ENCODE data around the gene ZNF518A. TPM values are rescaled to one million over a fixed set of nuclear protein-coding genes. Genes with fewer than 3 reads are reported as not detected.
A peak's percentile ranks its signal among the peaks of the same experiment; 100 is the strongest.

The ZNF518A gene
- polyA plus RNA-seq, 1 experiment: 2.6 TPM

DNA sequence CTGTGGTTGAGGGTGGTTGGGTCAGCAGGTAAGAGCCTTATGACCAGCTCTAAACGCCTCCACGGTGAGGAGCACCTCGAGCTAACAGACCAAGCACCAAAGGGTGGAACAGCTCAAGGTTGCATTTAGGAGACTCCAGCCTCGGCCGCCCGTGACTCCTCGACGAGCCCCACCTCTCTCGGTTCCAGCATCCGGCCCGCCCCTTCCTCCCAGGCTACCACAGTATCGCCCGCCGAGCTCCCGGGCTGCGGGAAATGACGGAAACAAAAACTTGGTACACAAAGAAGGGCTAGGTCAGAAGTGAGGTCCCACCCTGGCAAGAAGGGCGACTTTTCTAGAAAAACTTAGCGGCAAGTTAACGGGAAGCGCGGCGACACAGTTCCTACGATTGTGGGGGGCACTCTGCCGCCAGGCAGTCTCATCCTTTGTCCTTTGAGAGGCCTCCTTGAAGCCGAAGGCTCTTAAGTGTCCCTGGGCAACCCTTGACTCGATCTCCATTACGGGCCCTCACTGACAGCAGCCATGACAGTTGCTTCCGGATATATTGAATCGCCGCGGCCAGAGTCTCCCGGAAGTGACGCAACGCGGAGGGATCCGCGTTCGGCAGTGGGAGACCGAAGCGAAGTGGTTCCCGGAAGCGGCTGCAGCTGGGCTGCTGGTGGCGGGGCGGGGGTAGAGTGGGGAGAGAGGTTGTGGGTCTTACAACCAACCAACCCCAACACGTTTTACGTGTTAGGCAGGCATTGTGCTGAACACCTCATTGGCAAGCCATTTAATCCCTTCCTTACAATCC lies 40.2 kb upstream of the ZNF518A start:
- ChIA-PET CTCF (interaction anchor here (0.9 kb wide), 2 partner anchors 23 to 139 kb away, joined by 3 read pairs; no protein-coding TSS in a partner anchor), POLR2A (no interaction called here)
- H3K27me3 ChIP-seq (ENCODE audit: control insufficient read depth, insufficient read depth, low read length): peaks cover 4% of the 10 kb centered on the region; the same call in 1 of the 2 replicates
- DNase-seq (ENCODE audit: low read depth): peak; percentile 56
- no peaks in the 10 kb centered on the region for H3K36me3 ChIP-seq (ENCODE audit: control insufficient read depth, insufficient read depth, low read length)
- H3K4me3 ChIP-seq (ENCODE audit: low read depth, low read length): peak overlapping the region; percentile 82
- TF ChIP-seq, protein P1, sequence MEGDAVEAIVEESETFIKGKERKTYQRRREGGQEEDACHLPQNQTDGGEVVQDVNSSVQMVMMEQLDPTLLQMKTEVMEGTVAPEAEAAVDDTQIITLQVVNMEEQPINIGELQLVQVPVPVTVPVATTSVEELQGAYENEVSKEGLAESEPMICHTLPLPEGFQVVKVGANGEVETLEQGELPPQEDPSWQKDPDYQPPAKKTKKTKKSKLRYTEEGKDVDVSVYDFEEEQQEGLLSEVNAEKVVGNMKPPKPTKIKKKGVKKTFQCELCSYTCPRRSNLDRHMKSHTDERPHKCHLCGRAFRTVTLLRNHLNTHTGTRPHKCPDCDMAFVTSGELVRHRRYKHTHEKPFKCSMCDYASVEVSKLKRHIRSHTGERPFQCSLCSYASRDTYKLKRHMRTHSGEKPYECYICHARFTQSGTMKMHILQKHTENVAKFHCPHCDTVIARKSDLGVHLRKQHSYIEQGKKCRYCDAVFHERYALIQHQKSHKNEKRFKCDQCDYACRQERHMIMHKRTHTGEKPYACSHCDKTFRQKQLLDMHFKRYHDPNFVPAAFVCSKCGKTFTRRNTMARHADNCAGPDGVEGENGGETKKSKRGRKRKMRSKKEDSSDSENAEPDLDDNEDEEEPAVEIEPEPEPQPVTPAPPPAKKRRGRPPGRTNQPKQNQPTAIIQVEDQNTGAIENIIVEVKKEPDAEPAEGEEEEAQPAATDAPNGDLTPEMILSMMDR (IDR thresholded peaks at IDR 0.05; ENCODE audit: insufficient read depth, low read depth, low read length): no peak

DNA sequence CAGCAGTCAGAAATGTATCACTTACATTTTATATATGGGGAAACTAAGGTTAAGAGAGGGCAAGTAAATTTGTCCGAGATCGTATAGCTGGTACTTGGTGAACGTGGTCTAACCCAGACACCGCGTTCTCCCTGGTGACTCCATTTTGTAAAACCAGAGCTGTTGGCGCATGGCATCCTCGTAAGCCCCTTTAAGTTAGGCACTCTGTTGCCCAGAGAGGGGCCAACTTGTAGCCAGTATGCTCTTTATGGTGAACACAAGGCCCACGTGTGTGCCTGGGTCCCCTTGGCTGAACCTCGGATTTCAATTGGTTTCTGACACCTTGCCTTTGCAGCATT lies 39.7 kb upstream of the ZNF518A start:
- peaks cover 4% of the 10 kb centered on the region; the same call in 1 of the 2 replicates for H3K27me3 ChIP-seq (ENCODE audit: control insufficient read depth, insufficient read depth, low read length)
- no peaks in the 10 kb centered on the region for H3K36me3 ChIP-seq (ENCODE audit: control insufficient read depth, insufficient read depth, low read length)
- TF ChIP-seq, protein P1 (IDR thresholded peaks at IDR 0.05; ENCODE audit: insufficient read depth, low read depth, low read length): no peak
- DNase-seq (ENCODE audit: low read depth): no peak
- ChIA-PET POLR2A (no interaction called here), CTCF (interaction anchor here (0.9 kb wide), 2 partner anchors 23 to 139 kb away, joined by 3 read pairs; no protein-coding TSS in a partner anchor)
- H3K4me3 ChIP-seq (ENCODE audit: low read depth, low read length): peak overlapping the region; percentile 82

DNA sequence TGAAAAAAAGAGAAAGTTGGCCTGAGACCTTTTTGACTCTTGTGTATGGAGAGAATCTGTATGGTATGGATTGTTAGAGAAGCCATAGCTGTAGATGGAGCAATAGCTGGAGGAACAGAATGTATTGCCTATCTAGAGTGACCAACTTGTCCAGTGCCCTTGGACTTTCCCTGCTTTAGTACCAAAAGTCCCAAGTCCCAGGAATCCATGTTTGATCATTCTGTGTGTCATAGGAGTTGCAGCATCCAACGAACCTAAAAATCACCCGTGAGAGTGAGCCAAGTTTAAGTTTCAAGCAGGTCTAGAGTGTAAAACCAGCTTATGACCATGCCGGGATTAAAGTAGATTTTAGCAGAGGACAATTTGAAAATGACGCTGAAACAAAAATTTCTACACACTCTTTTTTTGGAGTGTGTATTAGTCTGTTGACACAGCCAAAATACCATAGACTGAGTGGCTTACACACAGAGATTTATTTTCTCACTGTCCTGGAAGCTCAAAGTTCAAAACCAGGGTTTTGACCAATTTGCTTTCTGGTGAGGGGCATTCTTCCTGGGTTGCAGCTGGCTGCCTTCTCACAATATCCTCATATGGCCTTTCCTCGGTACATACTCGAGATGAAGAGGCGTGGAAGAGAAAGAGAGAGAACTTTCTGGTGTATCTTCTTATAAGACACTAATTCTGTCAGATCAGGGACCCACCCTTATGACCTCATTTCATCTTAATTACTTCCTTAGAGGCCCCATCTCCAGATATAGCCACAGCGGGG lies 36.9 kb upstream of the ZNF518A start:
- Histone ChIP-seq H3K4me3 (ENCODE audit: low read depth, low read length) (no peak overlapping the region), H3K36me3 (ENCODE audit: control insufficient read depth, insufficient read depth, low read length) (no peaks in the 10 kb centered on the region), H3K27me3 (ENCODE audit: control insufficient read depth, insufficient read depth, low read length) (peaks cover 8% of the 10 kb centered on the region)
- TF ChIP-seq, protein P1 (IDR thresholded peaks at IDR 0.05; ENCODE audit: insufficient read depth, low read depth, low read length): no peak
- ChIA-PET CTCF (interaction anchor here (1.0 to 1.5 kb wide), 2 partner anchors 10 to 12 kb away, joined by 3 read pairs; no protein-coding TSS in a partner anchor), POLR2A (no interaction called here)
- DNase-seq (ENCODE audit: low read depth): no peak

GRCh38 chr10:96093948-96094347 lies 36.1 kb upstream of the ZNF518A start:
- TF ChIP-seq, protein P1 (IDR thresholded peaks at IDR 0.05; ENCODE audit: insufficient read depth, low read depth, low read length): no peak
- H3K27me3 ChIP-seq (ENCODE audit: control insufficient read depth, insufficient read depth, low read length): peaks cover 8% of the 10 kb centered on the region
- DNase-seq (ENCODE audit: low read depth): no peak
- H3K4me3 ChIP-seq (ENCODE audit: low read depth, low read length): no peak overlapping the region
- no peaks in the 10 kb centered on the region for H3K36me3 ChIP-seq (ENCODE audit: control insufficient read depth, insufficient read depth, low read length)
- ChIA-PET POLR2A (no interaction called here), CTCF (interaction anchor here (0.6 to 1.5 kb wide), 2 partner anchors 11 to 256 kb away, joined by 3 read pairs; no protein-coding TSS in a partner anchor)

- H3K4me3 ChIP-seq (ENCODE audit: low read depth, low read length): no peak overlapping the region
- TF ChIP-seq, protein P1 (IDR thresholded peaks at IDR 0.05; ENCODE audit: insufficient read depth, low read depth, low read length): no peak
- ChIA-PET POLR2A (no interaction called here), CTCF (no interaction called here)
- peaks cover 8% of the 10 kb centered on the region for H3K27me3 ChIP-seq (ENCODE audit: control insufficient read depth, insufficient read depth, low read length)
- no peaks in the 10 kb centered on the region for H3K36me3 ChIP-seq (ENCODE audit: control insufficient read depth, insufficient read depth, low read length)
- no peak for DNase-seq (ENCODE audit: low read depth)
These were observed 33.1 kb upstream of the ZNF518A start for GRCh38 chr10:96096958-96097357.

Measured in BJ (cell line).